ENCODE data around the gene IFRD2. TPM values are rescaled to one million over a fixed set of nuclear protein-coding genes. Genes with fewer than 3 reads are reported as not detected.

Gene IFRD2
- total RNA-seq, 2 experiments from 2014 or later, result 30.0 to 30.4 TPM

GRCh38 chr3:50288387-50289007 lies 3.7 kb downstream of the IFRD2 start:
- POLR2A ChIA-PET, result interaction anchor here (1.6 kb wide), 1 partner anchor 62 kb away, joined by 4 read pairs; the partner anchor contains the start of genes CYB561D2 and NPRL2
- Histone ChIP-seq H3K4me3 (ENCODE audit: low read length) (no peak overlapping the region), H3K36me3 (ENCODE audit: insufficient read depth, low read length) (peaks cover 36% of the 10 kb centered on the region), H3K27ac (ENCODE audit: low read depth in 1 of 2, low read length in 2 of 2) (no peak overlapping the region), H3K9me3 (ENCODE audit: control insufficient read depth in 1 of 2, insufficient read depth in 1 of 2, low read length in 2 of 2) (no peaks in the 10 kb centered on the region), H3K27me3 (ENCODE audit: control insufficient read depth in 1 of 2, insufficient read depth in 2 of 2, low read length in 2 of 2) (no peaks in the 10 kb centered on the region), H3K4me1 (ENCODE audit: insufficient read depth, low read length) (peaks cover 24% of the 10 kb centered on the region)
- ATAC-seq (ENCODE audit: poor library complexity) (no peak), DNase-seq (peak in 1 of 14 experiments; percentile 25)
- CTCF ChIA-PET, result interaction anchor here (1.8 kb wide), 1 partner anchor 14 kb away, joined by 3 read pairs; no protein-coding TSS in a partner anchor
- Mint-ChIP-seq H3K4me1 (ENCODE audit: low read depth) (peaks cover 20% of the 10 kb centered on the region), H3K27me3 (no peaks in the 10 kb centered on the region), H3K27ac (no peak overlapping the region), H3K36me3 (ENCODE audit: low read depth) (peaks cover 32% of the 10 kb centered on the region), H3K4me3 (no peak overlapping the region), H3K9me3 (no peaks in the 10 kb centered on the region)
- TF ChIP-seq CTCF (IDR thresholded peaks at IDR 0.05), result no peak
- intact Hi-C loops (cut with DNase I, micrococcal nuclease), result no loop called here

GRCh38 chr3:50287262-50287661 lies 5.0 kb downstream of the IFRD2 start:
- POLR2A ChIA-PET, result no interaction called here
- no peak overlapping the region for H3K27ac Mint-ChIP-seq

More at GRCh38 chr3:50287262-50287661, 5.0 kb downstream of the IFRD2 start:
- no peaks in the 10 kb centered on the region for H3K9me3 Mint-ChIP-seq
- peaks cover 9% of the 10 kb centered on the region for H3K4me1 Mint-ChIP-seq (ENCODE audit: low read depth)
- ATAC-seq (ENCODE audit: poor library complexity), result no peak
- Histone ChIP-seq H3K27ac (ENCODE audit: low read depth in 1 of 2, low read length in 2 of 2) (no peak overlapping the region), H3K4me3 (ENCODE audit: low read length) (no peak overlapping the region), H3K9me3 (ENCODE audit: control insufficient read depth in 1 of 2, insufficient read depth in 1 of 2, low read length in 2 of 2) (no peaks in the 10 kb centered on the region), H3K4me1 (ENCODE audit: insufficient read depth, low read length) (peaks cover 17% of the 10 kb centered on the region), H3K36me3 (ENCODE audit: insufficient read depth, low read length) (peaks cover 36% of the 10 kb centered on the region), H3K27me3 (ENCODE audit: control insufficient read depth in 1 of 2, insufficient read depth in 2 of 2, low read length in 2 of 2) (no peaks in the 10 kb centered on the region)
- CTCF ChIA-PET, result interaction anchor here (1.8 kb wide), 1 partner anchor 13 kb away, joined by 3 read pairs; no protein-coding TSS in a partner anchor
- no peak overlapping the region for H3K4me3 Mint-ChIP-seq
- peak in 1 of 14 experiments; percentile 10 for DNase-seq
- peaks cover 28% of the 10 kb centered on the region for H3K36me3 Mint-ChIP-seq (ENCODE audit: low read depth)
- no peak for TF ChIP-seq CTCF (IDR thresholded peaks at IDR 0.05)
- no peaks in the 10 kb centered on the region for H3K27me3 Mint-ChIP-seq
- intact Hi-C loops (cut with DNase I, micrococcal nuclease), result no loop called here
